HG02938 (cell line): ENCODE results near the gene FAXC.
"Not testable (repeated sequence)": the region's sequence is repeated elsewhere in the genome, so short reads cannot be mapped to it uniquely, and the experiment has no call there.

Experiments
- ATAC-seq: cut with Tn5 transposase; IDR thresholded peaks from one replicate; pipeline ENCODE4 v1.9.1; 2021; ENCODE audit warnings: mild to moderate bottlenecking, moderate library complexity; ENCODE audit not compliant: unreplicated experiment

Gene FAXC

DNA sequence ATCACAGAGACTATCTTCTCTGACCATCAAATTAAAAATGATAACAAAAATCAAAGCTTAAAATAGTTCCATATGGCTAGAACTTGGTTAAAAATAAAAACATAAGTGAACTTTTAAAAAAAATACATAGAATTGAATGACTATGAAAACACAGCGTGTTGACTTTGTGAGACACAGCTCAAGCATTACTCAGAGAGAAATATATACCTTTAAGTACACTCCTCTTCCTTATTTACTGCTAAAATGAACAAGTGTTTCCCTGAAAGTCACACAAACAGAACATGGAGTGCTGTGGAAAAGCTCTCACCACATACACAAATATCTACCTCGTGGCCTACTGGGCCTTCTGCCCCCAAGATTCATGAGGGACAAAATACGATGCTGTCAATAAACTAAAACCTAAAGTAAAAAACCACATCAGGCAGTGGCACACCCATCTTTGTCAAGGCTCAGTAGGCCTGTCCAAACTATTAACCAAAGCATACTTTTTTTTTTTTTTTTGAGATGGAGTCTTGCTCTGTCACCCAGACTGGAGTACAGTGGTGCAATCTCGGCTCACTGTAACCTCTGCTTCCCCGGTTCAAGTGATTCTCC lies 7.5 kb downstream of the FAXC start:
- ATAC-seq = no peak

DNA sequence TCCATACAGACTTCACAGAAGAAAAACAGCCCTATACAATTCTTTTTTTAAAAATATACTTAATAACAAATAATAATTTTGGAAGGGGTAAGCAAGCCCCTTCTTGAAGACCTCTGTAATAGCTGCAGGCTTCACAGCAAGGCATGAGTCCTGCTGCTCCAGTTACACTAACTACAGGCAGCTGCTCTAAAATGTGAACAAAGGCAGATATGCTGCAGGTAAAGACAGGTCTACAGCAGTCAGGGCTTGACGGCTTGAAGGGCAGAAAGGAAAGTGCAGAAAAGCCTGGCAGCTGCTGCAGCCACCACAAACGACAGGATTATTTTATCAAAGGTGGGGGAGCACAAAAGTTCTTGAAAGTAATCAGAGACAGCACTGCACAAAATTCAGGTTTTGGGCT lies 11.3 kb downstream of the FAXC start:
- ATAC-seq = no peak

DNA sequence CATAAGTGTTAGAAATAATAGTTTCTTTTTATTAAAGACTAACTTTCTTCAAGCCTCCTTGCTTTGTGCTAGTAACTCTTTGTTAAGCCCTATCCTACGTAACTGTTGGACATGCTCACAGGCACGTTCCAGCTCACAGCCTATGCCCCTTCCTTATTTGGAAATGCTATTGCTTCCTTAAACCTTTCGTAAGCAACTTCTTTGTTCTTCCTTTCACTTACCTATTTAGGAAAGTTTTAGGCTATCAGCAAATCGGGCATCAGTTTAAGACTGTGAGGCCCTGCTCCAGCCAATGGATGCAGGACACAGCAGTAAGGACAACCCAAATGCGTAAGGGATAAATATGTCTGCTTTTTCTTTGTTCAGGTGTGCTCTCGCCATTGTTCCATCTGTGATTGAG lies 14.2 kb downstream of the FAXC start:
- ATAC-seq = not testable (repeated sequence)

DNA sequence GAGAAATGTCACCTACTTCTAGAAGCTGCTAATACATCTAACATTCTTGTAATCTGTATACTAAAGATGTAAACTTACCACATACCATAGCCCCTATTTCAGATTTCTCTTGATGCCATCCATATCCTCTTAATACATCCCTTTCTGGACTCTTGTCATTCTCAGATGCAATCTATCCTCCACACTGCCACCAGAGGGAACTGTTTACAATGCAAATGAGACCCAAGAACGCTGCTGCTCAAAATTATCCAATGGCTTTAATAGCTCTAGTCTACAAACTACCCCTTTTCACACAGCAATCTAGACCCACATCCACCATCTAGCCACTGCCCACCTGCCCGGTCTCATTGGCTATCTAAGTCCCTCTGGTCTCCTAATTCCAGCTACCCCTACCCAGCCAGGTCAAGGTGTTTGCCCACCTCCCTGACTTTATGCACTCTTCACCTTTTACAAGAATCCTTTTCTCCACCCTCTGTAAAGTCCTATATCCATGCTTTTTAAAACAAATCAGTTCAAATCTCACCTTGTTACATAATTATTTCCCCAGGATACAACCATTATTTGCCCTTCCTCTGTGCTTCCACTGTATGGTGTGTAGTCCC lies 14.8 kb downstream of the FAXC start:
- peak; percentile 29 for ATAC-seq

DNA sequence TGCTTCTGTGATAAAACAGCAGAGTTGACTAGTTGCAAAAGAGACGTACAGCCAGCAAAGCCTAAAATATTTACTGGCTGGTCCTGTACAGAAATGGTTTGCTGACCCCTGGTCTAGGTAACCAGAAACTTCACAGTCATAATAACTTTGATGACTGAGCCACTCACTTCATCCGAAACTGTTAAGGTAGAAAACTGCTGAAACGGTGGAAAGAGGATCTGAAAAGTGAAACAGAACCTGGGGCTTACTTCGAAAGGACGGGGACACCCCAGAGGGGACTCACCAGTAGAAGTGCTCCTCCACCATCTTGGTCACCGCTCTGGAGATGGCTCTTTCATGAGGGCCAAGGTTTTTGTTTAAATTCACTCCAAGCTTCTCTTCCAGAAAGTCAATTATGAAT lies 16.4 kb downstream of the FAXC start:
- peak; percentile 92 for ATAC-seq

DNA sequence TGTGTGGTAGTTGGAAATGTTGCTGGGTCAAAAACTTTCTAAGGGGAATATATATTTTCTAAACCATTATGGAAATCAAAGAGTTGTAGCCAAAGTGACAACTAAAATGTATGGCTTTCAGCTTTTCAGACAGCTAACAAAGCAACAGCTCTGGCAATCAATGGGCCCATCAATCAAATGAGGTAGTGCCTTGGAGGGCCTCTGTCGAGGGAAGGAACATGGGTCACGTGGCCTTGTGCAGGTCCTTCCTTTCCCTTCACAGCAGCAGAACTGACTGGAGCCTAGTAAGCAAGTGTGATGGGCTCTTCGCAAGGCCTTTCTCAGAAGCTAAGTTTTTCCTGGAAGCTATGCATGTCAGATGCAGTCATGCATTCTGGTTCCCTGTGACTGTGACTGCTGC lies 17.9 kb downstream of the FAXC start:
- no peak for ATAC-seq

DNA sequence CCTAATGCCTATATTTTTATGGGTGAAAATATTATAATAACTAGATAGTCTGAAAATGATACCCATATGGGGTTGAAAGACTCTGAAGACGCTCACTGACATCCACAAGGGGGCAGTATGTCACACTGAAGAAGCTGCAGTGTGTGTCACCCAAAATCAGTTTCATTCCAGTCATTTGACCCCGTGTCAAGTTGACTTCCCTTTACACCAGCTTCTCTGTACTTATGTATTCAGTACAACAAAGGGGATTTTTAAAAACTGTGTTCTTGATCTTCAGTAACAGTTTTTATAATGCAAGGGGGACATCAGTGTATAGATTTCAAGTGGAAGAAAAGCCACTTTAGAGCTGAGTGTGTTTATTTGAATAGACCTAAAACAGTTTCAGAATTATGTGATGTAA lies 19.3 kb downstream of the FAXC start:
- peak; percentile 69 for ATAC-seq

DNA sequence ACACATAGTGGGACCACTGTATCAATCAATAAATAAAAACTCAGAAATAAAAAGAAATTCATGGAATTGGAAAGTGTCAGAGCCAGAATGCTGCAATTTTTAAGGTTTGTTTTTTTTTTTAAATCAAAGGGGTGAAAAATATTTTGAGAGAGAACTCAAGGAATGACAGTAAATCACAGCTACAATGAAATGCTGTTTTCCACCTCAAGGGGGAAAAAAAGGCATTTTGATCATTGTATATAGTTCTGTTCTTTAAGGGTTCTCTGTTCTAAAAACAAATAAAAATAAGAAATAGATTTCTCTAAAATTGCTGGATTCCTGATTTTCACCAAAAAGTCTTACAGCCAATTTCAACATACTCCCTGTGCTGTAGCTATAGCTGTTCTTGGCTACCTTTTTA lies 24.5 kb downstream of the FAXC start:
- ATAC-seq = no peak

DNA sequence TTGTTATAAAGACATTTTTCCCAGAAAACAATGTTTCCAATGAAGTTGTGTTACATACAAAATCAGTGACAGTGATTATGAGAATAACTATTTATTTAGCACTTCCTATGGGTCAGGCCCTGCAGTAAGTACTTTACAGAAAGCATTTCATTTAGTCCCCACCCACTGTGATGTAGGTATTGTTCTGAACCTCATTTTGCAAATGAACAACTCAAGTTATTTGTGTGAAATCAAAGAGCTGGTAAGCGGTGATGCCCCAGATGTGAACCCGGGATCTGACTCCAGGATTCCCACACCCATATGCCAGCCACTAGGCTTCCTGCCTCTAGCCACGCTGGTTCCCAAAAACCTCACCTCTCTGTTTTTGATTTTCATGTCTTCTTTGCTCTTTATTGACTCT lies 30.9 kb downstream of the FAXC start:
- ATAC-seq = no peak

DNA sequence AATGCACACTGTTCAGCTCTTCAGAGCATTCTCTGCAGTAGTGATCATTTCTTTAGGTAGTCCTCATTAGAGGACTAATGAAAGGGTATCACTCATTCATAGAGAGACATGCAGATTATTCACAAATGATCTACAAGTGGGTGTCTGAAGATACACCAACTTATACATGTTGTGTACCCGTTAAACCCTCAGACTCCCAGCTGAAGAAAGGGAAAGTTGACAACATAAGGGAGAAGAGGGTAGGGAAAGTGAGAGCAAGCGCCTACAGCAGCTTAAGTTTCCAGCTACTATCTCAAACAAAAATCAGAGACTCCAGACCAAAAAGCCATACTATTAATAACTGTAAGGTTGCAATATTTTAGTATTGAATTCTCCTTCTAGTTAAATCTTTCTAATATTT lies 37.1 kb downstream of the FAXC start:
- ATAC-seq = no peak

DNA sequence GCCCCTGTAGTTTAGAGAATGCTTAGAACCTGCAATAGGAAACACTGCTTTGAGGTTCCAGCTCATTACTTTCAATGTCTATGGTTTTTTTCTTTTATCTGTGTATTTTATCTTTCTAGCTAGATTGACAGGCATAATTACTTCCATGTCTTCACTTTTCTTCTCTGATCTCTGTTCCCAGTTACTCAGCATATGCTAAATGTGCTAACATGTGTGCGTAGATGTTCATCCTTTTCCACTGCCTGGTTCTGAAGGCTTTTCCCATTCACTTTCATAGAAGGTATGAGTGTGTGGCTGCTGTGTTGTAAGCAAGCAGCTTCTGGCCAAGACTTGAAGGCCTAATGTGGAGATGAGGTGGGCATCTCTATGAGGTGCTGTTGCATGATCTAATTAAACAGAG lies 38.9 kb downstream of the FAXC start:
- ATAC-seq = no peak

DNA sequence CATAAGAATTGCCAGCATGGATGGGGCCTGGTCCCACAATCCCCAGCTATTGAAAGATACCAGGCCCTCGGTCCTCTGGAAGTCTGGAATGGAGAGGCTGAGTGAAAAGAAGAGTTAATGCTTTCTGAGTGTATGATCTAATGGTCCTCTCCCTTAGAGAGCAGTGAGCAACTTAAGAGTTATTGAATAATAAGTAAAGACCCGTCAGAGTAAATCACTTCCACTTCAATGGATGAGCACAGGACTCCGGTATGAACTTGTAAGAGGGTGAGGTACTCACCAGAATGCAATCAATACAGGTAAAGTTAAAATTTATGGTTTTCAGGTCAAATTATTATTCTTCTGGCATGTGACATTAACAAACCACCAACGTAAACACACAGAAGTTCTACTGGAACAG lies 39.9 kb downstream of the FAXC start:
- ATAC-seq = no peak

DNA sequence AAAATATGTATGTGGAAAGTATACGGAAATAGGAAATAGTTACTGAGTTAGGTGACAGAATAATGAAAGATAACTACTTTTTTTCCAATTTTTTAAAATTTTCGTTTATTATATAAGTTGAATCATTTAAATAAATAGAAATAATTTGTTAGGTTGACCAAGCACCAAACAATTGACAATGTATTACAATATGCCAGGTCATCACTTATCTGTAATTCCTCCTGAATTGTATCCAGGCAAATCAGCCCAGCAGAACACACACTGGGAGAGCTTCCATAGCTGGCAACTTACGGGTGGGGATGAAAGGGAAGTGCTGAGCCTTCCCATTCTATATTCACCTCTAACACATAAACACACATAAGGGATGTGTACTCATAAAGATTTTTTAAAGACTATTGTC lies 40.7 kb downstream of the FAXC start:
- ATAC-seq = no peak

DNA sequence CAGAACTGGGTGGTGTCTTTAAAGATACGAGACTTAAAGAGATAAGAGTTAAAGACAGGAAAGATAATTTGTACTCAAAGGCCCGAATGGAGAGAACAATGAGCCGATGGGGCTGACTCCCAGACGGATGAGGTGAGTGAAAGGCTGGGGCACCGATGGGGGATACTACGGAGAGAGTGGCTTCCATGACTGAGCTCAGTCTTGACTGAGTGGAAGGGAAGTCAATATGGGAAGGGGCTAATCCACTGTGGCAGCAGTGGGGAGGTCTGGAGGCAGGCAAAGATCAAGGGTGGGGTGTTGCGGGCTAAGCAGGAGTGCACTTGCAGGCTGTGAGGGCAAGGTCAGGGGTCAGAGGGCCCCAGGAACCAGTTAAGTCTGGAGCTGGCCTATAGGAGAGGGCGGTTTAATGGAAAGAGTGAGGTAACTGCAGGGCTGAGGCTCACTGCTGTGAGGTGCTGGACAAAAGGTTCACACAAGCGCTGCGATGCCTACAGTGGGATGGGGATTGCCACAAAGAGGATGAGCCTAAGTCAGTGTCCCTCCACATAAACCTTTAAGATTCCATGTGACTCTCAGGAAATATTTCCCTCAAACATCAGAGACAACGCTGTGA lies 42.1 kb downstream of the FAXC start:
- ATAC-seq = no peak

DNA sequence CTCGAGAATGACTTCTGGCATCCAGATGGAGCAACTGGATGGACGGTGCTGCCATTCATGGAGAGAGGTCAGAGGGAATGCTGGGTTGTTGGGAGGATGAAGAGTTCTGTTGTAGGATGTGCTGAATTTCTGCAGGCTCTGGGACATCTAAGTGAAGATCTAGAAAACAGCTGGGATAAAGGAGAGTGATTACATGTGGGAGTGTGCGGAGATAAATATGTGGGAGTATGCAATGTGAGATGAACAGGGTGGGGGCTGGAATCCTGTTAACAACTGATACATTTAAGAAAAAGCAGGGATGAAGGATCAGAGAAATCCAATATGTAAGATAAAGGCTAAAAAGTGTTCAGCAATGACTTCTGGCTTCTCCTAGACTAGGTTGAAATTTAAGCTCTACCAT lies 43.1 kb downstream of the FAXC start:
- no peak for ATAC-seq

DNA sequence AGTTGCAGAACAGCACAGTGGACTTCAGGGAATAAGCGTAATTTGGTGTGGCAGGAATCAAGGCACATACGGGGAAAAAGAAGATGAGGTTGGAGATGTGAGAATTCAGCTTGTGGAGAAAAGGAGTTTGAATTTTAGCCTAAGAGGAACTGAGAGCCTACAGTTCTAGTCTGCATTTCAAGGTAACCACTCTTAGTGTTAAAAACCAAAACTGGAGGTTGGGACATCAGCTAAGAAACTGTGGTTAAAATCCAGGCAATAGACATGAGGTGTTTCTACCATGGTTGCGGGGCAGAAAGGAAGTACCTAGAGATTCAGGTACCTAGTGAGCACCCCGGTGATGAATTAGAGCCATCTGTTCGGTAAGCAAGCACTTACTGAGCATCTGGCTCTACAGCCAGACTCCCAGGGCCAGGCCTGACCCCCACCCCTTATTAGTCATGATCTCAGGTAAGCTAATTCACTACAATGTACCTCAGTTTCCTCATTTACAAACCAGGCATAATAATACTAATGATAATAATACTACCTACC lies 44.4 kb downstream of the FAXC start:
- peak; percentile 62 for ATAC-seq

DNA sequence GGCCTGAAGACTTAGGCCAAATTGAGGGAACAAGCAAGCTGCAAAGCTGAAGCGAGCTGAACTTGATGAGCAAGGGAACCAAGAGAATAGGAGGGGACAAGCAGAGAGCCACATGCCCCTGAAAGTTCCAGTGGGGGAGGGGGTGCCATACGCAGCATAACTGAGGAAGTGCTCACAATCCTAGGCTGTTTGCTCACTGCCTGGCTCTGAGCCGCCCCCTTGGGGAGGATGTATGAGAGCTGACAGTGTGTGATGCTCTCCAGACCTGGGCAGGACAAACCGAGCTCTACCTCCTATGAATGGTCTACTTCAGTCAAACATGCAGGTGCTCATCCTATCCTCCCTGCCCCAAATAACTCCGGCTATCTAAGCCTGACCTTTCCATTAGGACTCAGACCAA lies 52.1 kb downstream of the FAXC start:
- no peak for ATAC-seq

DNA sequence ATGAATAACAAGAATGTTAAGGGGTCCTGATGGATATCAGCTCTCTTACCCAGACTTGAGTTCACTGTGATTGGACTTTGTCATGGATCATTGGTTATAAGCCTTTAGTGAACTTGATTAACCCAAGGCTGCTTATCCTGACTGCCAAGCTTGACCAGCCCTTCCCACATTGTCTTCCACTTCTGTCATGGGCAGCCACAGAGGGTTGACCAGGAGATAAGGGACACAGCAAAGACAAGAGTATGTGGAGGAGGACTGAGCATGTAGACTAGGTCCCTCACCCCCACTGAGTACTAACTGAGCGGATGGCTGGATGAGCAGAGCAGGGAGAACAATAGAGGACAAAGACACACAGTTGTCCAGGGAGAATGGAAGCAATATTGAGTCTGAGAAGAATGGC lies 52.5 kb downstream of the FAXC start:
- no peak for ATAC-seq

DNA sequence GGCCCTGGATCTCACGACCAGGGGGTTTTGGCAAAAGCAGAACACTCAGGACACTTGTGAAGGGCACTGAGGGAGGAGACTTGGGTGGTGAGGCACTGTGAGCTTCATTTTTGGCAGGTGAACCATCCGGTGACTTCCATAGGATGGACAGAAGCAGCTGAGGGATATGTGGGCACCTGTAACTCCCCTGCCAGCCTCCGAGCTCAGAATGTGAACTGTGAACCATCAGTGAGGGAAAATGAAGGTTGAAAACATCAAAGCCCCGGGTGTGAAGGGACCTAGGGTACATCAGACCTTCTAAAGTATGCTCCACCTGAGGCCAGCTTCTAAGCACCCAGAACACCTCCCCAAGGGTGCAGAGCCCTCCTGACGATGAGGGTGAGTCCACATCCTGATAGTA lies 53.2 kb downstream of the FAXC start:
- ATAC-seq = no peak

DNA sequence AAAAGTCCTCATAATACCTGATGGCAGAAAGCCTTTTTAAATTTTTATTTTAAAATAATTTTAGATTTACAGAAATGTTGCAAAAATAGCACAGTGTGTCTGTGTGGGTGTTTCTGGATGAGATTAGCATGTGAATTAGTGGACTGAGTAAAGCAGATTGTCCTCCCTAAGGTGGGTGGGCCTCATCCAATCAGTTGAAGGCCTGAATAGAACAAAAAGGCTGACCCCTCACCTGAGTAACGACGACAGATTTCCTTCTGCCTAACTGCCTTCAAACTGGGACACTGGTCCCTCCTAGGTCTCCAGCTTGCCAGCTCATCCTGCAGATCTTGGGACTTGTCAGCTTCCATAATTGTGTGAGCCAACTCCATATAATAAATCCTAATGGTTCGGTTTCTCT lies 54.2 kb downstream of the FAXC start:
- ATAC-seq = no peak

DNA sequence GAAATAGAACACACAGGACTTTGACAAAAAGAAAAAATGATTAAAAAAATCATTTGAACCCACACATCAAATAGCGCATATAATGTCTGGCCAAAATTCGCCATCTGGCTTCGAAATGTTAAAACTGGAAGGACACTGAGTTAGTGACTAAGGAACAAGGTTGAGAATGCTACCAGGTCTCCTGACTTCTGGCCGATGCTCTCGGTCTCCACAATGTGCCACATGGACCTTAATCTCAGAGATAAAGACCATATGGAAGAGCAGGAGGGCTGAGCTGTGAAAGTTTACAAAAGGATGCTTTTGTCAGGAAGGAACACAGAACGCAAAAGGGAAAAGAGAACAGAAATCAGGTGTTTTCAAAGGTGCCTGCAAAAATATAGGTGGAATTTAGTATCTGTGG lies 54.7 kb downstream of the FAXC start:
- ATAC-seq = no peak

DNA sequence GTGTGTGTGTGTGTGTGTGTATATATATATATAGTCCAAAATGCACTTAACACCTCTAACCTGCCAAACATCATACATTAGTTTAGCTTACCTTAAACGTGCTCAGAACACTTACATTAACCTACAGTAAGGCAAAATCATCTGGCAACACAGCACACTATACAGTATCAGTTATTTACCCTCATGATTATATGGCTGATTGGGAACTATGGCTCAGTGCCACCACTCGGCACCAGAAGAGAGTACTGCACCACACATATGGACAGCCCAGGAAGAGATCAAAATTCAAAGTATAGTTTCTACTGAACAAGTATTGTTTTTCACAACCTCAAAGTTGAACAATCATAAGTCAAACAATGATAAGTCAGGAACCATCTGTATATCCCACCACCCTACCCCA lies 59.8 kb downstream of the FAXC start:
- no peak for ATAC-seq

DNA sequence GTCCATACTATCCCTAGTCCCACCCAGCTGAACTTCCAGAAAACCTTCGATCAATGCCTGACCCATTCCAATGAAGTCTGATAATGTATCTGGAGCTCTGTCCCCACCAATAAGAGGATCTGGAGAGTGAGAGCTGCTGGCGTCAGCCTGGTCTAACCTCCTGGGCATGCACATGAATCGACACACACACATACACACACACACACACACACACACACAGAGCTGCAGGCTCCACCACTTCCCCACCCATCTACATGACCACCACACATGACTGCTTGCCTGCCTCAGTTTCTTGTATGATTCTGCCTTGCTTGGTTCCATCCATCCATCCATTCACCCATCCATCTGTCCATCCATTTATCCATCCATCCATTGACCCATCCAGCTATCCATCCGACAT lies 60.8 kb downstream of the FAXC start:
- ATAC-seq = no peak
